ENCODE measurements around the gene DNAH14.

DNA sequence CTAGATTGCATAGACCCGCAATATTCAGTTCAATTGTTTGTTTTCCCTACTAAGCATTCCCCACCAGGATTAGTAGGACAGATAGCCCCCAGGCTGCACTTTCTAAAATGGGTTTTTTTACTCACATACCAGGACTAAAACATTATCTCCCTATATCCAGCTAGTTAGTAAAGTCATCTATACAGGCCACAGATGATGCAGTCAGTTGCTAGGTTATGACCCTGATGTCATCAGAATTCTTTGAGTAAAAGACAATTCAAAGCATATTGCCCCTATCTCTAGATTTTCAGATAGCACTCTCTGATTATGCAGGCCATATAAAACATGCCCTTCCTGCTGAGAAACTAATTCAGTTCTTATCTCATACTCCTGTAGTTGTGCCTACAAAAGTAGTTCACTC lies 294.8 kb downstream of the DNAH14 start:
- no peak for TF ChIP-seq ZNF274 (IDR thresholded peaks at IDR 0.05; ENCODE audit: low read depth, low read length)
- no peak for TF ChIP-seq YY1 (IDR thresholded peaks at IDR 0.05; ENCODE audit: insufficient read depth, insufficient read length)
- TF ChIP-seq SUZ12 (IDR thresholded peaks at IDR 0.05; ENCODE audit: extremely low read depth, insufficient read depth, insufficient read length): no peak

Measured in NT2/D1 (cell line).